Sigmoid colon (tissue), 4 donors: ENCODE results near the gene FBLN7.

ENCODE experiments used
- CTCF ChIP-seq, 4 experiments: fragments of 450-650 bp in 3 of 4; fragments of 200-600 bp in 1 of 4; IDR thresholded peaks; one replicate each; pipeline ENCODE4 v1.5.1; 2016 to 2019; ENCODE audit warnings: antibody characterized with exemption in 4 of 4, mild to moderate bottlenecking in 3 of 4, moderate library complexity in 2 of 4
- EP300 ChIP-seq, 4 donors: sonication (generic); formaldehyde crosslinking; IDR thresholded peaks; one replicate each; pipeline ENCODE4 v1.6.1; 2017; ENCODE audit warnings: antibody characterized with exemption in 4 of 4
- POLR2AphosphoS5 ChIP-seq, 4 donors: sonication (generic); formaldehyde crosslinking; IDR thresholded peaks; one replicate each; pipeline ENCODE4 v1.6.1; 2017; ENCODE audit warnings: antibody characterized with exemption in 4 of 4

- TF ChIP-seq CTCF (IDR thresholded peaks at IDR 0.05) (no peak), EP300 (IDR thresholded peaks at IDR 0.05) (no peak), POLR2AphosphoS5 (IDR thresholded peaks at IDR 0.05) (no peak)
Measured at GRCh38 chr2:112216167-112216566, 78.0 kb downstream of the FBLN7 start.
